SU-DHL-6 (cell line): ENCODE data around the gene RNF157.

Source experiments
- CTCF ChIP-seq: fragments of 200-600 bp; sonication (generic); IDR thresholded peaks from one replicate; pipeline ENCODE4 v1.5.1; 2017; ENCODE audit warnings: antibody characterized with exemption, mild to moderate bottlenecking, low read length, moderate library complexity; ENCODE audit not compliant: insufficient read depth, poor library complexity, severe bottlenecking
- EZH2phosphoT487 ChIP-seq: fragments of 200-600 bp; sonication (generic), shearing (Covaris generic); conservative IDR thresholded peaks from 2 replicates; pipeline ENCODE4 v1.6.1; 2018; ENCODE audit warnings: mild to moderate bottlenecking, antibody characterized with exemption, low read length, moderate library complexity, mixed read lengths

DNA sequence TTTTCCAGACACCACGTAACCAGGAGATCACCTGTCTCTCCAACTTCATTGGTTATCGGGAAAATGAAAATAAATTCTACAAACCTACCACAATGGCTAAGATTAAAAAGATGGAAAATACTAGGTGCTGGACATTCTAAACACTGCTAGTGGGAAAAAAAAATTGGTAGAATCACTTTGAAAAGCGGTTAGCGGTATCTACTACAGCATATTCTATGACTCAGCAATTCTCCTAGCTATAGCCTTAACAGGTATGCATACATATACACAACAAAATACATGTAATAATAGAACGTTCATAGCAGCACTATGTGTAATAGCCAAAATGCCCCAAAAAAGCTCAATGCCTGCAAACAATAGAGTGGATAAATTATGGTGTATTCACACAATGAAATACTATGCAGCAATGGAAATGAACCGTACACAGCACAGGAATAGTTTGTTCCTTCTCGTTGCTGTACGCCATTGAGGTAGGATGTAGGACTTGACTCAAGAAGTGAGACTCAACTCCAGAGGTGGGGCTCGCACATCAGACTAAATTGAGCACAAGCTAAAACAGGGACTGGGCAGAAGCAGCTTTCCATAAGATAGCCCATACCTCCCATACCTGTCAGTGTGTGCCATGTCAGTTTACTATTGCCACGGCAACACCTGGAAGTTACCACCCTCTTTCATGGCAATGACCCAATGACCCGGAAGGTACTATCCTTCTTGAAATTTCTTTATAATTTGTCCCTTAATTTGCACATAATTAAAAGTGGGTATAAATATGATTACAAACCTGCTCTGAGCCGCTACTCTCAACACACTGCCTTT is 44.8 kb downstream of the RNF157 start:
- no peak for TF ChIP-seq CTCF
- TF ChIP-seq EZH2phosphoT487 = no peak
